SK-N-MC (cell line): ENCODE data around the gene CARS1.

Experiments used
- EZH2 ChIP-seq: fragments of 200-600 bp; sonication (generic); IDR thresholded peaks from one replicate; pipeline ENCODE4 v1.6.1; 2017; ENCODE audit warnings: antibody characterized with exemption
- POLR2AphosphoS5 ChIP-seq: IDR thresholded peaks from 2 replicates; pipeline ENCODE4 v1.6.1; 2012; ENCODE audit warnings: mild to moderate bottlenecking, low read depth, low read length, borderline replicate concordance

DNA sequence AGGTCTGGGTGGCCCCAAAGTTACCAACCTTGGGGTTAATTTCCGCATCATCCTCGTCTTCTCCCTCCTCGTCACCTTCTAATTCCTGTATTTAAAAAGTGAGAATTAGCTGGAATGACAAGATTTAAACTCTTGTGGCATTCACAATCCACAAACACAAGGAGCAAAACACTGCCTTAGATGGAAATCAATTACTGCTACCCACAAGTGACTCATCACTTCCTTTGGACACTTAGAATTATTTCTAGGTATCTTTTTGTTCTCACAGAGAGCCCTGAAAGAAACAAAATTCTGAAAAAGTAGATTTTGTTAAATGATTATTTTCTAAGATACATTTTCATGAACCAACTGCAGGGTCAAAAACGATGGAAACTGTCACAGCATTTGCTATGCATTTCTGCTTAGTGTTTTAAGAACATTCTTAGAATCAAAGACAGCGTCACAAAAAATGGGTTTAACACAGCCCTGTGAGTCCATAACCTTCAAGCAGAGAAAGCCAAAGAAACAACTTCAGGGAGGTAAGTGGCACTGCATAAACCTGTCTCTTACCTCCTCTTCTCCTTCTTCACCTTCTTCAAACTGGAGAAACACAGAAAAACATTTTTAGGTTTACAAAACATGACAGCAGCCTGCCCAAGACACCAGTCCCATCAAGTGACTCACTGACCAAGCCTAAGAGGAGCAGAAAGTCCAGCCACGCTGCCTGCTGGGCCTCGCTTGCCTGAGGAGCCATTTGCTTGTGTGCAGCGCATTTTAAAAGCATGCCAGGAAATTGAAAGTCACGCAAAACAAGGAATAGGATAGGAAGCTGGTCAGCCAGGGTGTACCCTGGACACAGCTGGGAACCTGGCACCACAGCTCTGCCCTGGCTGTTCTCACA is 105.8 kb downstream of the CARS1 start:
- TF ChIP-seq EZH2 (no peak), POLR2AphosphoS5 (no peak)
